ENCODE measurements around the gene IL11.
"Not testable (repeated sequence)": the region's sequence is repeated elsewhere in the genome, so short reads cannot be mapped to it uniquely, and the experiment has no call there.

The IL11 gene

GRCh38 chr19:55348317-55349034, 21.8 kb downstream of the IL11 start:
- no peak for DNase-seq

- DNase-seq: no peak
Observed at GRCh38 chr19:55347442-55348009, 22.7 kb downstream of the IL11 start.

DNA sequence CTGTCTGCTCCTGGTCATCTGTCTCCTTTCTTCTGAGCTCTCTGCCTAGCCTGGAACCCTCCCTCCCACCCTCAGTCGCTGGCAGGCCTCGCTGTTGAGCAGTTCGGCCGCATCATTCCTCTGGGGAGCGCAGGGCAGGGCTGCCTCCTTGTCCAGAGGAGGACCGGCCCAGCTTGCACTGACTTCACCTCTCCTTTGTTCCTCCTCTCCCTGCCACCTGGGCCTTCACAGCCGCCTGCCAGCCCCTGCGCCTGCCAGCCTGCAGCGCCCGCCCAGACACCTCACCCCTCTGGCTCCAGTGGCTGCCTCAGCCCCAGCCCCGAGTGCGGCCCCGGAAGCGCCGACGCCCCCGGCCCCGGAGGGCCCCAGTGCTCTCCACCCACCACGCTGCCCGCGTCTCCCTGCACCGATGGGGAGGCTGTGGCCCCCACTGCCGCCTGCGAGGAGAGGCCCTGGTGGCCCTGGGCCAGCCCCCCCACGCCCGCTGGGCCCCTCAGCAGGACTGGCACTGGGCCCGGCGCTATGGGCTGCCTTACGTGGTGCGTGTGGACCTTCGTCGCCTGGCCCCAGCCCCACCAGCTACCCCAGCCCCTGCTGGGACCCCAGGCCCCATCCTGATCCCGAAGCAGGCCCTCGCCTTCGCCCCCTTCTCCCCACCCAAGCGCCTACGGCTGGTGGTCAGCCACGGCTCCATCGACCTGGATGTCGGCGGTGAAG, 23.4 kb downstream of the IL11 start:
- no peak for DNase-seq

- DNase-seq: no peak
Observed at GRCh38 chr19:55345818-55346724, 24.2 kb downstream of the IL11 start.

DNA sequence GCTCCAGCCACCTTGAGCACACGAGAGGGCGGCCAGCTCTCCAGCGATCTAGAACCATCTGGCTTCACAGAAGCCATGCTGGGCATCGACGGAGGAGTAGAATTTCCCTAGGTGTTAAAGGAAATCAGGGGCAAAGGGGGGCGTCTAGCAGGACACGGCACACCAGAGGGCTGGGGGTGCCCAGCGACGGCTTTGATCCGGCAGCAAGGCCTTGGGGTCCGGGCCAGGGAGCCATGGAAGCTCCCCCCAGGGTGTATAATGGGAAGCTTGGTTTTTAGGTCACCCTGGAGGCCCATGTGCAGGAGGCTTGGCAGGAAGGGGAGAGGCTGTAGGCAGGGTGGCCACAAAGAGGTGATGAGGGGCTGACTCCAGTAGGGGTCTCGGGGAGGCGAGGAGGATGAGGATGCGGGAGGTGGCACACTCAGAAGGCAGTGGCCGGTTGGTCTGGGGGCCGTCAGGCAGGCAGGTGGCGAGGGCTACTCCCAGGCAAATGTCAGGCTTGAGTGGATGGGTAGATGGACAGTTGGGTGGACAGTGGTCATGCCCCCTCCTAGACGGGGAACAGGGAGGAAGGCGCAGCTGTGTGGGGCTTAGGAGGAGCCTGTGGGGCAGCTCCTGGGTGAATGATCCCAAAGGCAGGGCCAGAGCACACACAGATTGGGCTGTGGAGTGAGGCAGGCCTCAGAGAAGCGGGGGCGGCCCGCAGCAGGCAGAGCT, 25.0 kb downstream of the IL11 start:
- no peak for DNase-seq

DNA sequence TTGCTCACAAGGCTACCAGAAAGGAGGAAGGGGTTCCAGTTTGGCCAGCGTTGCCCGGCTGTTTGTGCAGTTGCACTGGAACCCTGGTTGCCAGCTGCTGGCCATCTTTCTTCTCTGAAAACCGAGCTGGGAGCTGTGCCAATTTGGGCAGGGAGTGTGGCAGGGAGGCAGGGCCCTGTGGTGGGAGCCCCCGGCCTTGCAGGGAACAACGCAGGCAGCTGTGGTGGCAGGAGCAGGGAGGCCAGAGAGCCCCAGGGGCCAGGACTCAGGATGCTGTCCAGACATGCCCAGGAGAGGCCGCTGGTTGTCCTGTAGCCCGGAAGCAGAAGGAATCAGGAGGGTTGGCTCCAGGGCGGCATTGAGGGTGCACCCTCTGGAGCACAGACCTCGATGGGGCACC, 25.8 kb downstream of the IL11 start:
- DNase-seq: no peak

- no peak for DNase-seq
Observed at GRCh38 chr19:55341595-55342531, 28.4 kb downstream of the IL11 start.

GRCh38 chr19:55341171-55341588, 29.1 kb downstream of the IL11 start:
- peak; percentile 77 for DNase-seq

DNA sequence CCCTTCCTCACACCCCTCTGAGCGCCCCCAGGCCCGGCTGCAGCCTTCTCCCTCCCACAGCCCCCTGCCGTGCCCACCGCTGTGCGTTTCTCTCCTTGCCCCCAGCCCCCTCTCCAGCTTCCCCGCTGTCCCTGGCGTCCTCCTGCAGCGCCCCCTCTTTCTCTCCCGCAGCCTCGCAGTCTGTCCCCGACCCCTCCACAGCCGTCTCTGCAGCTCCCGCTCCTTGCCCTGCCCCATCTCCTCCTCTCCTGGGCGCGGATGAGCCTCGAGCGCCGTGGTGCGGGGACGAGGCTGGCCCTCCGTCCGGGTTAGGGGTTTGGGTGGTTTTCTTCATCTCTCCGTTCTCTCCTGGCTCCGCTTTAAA, 29.5 kb downstream of the IL11 start:
- no peak for DNase-seq

DNA sequence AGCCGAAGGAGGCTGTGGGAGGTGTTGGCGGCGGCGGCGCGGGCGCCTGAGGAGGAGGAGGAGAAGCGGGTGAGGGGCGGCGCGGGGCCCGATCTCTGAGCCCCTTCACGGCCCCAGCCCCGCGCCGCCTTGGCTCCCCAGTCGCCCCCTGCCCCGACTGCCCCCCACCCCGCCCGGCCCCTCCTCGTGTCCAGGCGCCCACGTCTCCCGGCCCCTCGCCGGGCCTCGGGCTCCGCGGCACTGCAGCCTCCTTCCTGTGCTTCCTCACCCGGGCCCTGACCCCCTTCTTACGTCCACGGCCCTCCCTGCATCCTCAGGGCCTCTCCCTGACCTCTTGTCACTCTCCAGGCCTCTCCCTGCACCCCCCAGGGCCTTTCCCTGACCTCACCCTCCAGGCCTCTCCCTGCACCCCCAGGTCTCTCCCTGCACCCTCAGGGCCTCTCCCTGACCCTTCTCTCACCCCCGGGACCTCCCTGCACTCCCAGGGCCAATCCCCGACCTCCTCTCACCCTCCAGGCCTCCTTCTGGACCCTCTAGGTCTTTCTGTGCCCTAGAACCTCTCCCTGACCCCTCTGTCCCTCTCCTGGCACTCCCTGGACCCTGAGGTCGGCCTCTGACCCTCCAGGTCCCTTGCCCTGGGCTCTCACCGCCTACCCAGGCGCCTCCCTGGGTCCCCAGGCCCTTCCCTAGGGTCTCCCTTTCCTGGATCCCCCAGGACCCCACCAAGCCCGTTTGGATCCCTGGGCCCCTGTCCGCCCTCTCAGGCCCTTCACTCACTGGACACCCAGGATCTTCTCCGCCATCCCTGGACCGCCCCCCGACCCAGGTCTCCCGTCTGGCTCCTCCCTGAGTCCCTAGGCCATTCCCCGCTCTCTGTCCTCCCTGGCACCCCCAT, 30.1 kb downstream of the IL11 start:
- DNase-seq: no peak

- peak; percentile 100 for DNase-seq
Observed at GRCh38 chr19:55339105-55339888, 31.0 kb downstream of the IL11 start, which contains the start of gene KMT5C. Gene KMT5C (plus strand): TSS chr19:55339876. CDS start chr19:55341937, 2,061 bp downstream.

DNA sequence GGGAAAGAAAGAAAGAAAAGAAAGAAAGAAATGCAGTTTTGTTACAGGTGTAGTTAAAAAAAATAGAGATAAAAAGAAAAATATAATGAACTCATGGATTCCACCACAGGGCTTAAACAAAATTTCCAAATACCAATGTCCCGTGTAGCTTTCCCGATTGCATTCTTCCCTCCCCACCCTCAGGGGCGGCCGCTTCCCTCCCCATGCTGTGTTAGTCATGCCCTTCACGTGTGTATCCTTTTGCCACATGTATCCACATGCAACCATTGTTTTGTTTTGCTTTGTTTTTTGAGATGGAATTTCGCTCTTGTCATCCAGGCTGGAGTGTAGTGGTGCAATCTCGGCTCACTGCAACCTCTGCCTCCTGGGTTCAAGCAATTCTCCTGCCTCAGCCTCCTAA, 34.2 kb downstream of the IL11 start:
- DNase-seq: no peak

DNA sequence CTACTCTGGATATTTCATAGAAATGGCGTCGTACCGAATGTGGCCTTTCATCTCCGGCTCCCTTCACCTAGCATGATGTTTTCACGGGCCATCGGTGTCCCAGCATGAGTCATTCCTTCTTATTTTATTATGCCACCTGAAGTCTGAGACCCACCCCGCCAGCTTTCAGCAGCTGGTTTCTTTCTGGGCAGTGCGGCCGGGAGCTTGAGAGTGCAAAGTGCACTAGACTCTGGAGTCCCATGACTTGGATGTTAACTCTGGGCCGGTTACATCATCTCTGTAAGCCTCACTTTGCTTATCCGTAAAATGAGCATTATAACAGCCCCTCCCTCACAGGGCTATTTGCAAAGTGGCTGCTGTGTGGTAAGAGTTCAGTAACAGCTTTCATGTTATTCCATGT, 36.4 kb downstream of the IL11 start:
- no peak for DNase-seq

GRCh38 chr19:55329791-55330190, 40.5 kb downstream of the IL11 start:
- not testable (repeated sequence) for DNase-seq

GRCh38 chr19:55328774-55329318, 41.4 kb downstream of the IL11 start:
- not testable (repeated sequence) for DNase-seq

DNA sequence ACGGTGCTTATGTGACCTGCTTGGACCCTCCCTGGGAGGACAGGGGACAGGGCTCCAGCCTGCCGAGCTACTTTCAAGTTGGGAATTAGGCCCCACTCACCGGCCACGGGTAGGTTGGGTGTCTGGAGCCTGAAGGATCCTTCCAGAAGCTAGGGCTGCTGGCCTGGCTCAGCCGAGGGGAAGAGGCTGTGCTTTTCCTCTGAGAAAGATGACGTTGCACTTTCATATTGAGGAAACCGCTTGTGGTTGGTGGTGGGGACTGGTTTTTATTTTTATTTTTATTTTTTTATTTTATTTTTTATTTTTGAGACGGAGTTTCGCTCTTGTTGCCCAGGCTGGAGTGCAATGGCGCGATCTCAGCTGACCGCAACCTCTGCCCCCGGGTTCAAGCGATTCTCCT, 45.1 kb downstream of the IL11 start, which contains the start of gene TMEM150B:
Gene TMEM150B (minus strand): TSS at position 170 of the 400 bp plus-strand sequence. CDS start 4,305 bp downstream, outside the sequence.
- DNase-seq: no peak

DNA sequence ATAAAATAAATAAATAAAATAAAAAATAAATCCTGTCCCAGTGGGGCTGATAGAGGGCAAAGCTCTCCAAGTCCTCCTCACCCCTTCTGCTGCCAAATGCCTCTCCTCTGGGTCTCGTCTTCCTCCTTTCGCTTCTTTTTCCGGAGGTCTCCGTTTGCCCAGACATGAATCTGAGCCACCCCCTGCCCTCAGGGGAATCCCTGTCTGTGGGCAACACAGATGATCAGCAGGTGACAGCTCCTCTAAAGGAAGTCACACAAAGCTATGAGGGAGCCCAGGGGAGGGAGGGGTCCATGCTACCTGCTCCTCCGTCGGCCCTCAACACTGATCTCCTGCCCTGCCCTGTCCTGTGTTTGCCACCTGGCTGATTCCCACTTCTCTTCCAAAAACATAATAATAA, 45.6 kb downstream of the IL11 start:
- DNase-seq: no peak

GRCh38 chr19:55322204-55322885, 47.9 kb downstream of the IL11 start:
- no peak for DNase-seq
